IgD-negative memory B cell (primary cell): ENCODE results near the gene RBM22. TPM values are rescaled to one million over a fixed set of nuclear protein-coding genes. Genes with fewer than 3 reads are reported as not detected.
"Not testable (repeated sequence)": the region's sequence is repeated elsewhere in the genome, so short reads cannot be mapped to it uniquely, and the experiment has no call there.

ENCODE experiments used
- H3K27ac Mint-ChIP-seq, 3 donors: one replicate each; pipeline ENCODE4 v1.8.0; 2020 to 2022; ENCODE audit warnings: mild to moderate bottlenecking in 3 of 3, mixed read lengths in 3 of 3, moderate library complexity in 1 of 3
- H3K27me3 Mint-ChIP-seq: one replicate; pipeline ENCODE4 v1.8.0; 2021; ENCODE audit warnings: mixed read lengths
- H3K36me3 Mint-ChIP-seq: one replicate; pipeline ENCODE4 v1.8.0; 2020; ENCODE audit warnings: mild to moderate bottlenecking, mixed read lengths
- H3K4me1 Mint-ChIP-seq, 3 donors: one replicate each; pipeline ENCODE4 v1.8.0; 2020 to 2022; ENCODE audit warnings: mixed read lengths in 3 of 3, mild to moderate bottlenecking in 1 of 3
- H3K4me3 Mint-ChIP-seq, 4 donors: one replicate each; pipeline ENCODE4 v1.8.0; 2020 to 2022; ENCODE audit warnings: mild to moderate bottlenecking in 4 of 4, mixed read lengths in 4 of 4, moderate library complexity in 3 of 4
- H3K9me3 Mint-ChIP-seq, 3 donors: one replicate each; pipeline ENCODE4 v1.8.0; 2020 to 2021; ENCODE audit warnings: mixed read lengths in 3 of 3, mild to moderate bottlenecking in 1 of 3
- polyA plus RNA-seq: library from polyadenylated mRNA; unstranded; fragments of 300-500 nt; fragmentation: Illumina TruSeq; gene quantifications from one replicate; pipeline ENCODE4 v1.2.3, GENCODE V29; 2021

RBM22 gene
- polyA plus RNA-seq = 69.5 TPM

DNA sequence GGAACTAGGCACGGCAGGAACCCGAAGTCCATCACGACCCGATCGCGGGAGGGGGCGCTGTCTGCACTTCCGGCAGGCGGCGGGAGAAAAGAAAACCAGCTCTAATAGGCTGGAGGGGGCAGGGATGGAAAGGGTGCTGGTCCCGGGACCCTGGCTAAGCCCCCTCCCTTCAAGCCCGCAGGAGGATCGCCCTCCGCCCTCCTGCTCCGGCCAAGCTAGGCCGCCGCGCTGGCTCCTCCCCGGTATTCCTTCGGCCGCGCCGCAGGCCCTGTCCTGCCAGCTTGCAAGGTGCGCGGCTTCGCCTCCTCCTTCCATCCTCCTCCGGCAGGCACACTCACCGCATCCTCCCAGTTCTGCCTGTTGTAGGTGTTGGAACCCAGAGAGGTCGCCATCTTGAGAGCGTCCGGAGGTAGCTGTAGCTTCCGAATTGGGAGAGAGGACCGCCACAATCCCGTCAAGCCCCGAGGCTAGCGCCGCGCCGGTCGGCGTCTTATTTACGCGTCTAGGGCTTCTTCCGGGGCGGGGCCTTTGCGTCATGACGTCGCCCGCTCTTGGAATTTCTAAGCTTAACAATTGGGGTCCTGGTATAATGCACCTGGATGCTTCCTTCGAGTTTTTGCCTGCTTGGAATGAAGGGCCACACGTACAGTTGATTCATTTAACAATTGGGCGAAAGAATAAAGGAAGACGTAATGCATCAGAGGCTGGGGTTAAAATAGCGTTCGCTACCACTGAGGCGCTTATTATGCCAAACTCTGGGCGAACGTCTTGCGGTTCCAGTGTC is at the start of gene RBM22:
Gene RBM22 (minus strand): TSS at position 469 of the 784 bp plus-strand sequence. CDS start 77 bp downstream, at position 392.
- Mint-ChIP-seq H3K4me3 (no peak within 1 kb of the TSS), H3K9me3 (no peaks in the 10 kb centered on the region), H3K27me3 (no peaks in the 10 kb centered on the region), H3K27ac (no peak within 1 kb of the TSS), H3K4me1 (peaks cover 0 to 6% (median 6%) of the 10 kb centered on the region in 3 donors), H3K36me3 (peaks cover 3% of the 10 kb centered on the region)

DNA sequence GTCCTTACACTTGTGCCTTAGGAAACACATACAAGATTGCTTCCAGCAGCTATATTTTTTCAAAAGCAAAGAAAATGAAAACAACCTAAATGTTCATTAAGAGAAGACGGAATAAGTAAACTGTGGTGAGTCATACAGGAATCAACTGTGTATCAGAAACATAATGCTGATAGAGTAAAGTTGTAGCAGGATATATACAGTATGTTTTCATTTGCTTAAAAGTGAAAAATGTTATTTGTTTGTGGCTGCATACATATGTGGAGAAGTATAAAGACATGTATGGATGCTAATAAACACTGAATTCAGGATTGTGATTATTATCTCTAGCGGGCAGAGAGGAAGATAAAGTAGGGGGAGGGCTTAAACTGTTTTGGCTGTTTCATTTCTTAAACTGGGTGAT is 49.6 kb upstream of the RBM22 start:
- Mint-ChIP-seq H3K27me3 (no peaks in the 10 kb centered on the region), H3K9me3 (no peaks in the 10 kb centered on the region), H3K4me3 (peak overlapping the region in 1 of 4 donors; percentile 10), H3K36me3 (peaks cover 4% of the 10 kb centered on the region), H3K4me1 (peaks cover 16 to 35% (median 24%) of the 10 kb centered on the region in 3 donors), H3K27ac (peak overlapping the region in 2 of 3 donors; percentile 17 to 64)

- not testable (repeated sequence) for H3K4me3 Mint-ChIP-seq, H3K9me3 Mint-ChIP-seq, H3K36me3 Mint-ChIP-seq, H3K27me3 Mint-ChIP-seq
- Mint-ChIP-seq H3K4me1 (peaks cover 13 to 23% (median 19%) of the 10 kb centered on the region in 3 donors), H3K27ac (peak overlapping the region in 1 of 3 donors; percentile 34)
Measured at GRCh38 chr5:150743142-150743488, 42.3 kb upstream of the RBM22 start.

DNA sequence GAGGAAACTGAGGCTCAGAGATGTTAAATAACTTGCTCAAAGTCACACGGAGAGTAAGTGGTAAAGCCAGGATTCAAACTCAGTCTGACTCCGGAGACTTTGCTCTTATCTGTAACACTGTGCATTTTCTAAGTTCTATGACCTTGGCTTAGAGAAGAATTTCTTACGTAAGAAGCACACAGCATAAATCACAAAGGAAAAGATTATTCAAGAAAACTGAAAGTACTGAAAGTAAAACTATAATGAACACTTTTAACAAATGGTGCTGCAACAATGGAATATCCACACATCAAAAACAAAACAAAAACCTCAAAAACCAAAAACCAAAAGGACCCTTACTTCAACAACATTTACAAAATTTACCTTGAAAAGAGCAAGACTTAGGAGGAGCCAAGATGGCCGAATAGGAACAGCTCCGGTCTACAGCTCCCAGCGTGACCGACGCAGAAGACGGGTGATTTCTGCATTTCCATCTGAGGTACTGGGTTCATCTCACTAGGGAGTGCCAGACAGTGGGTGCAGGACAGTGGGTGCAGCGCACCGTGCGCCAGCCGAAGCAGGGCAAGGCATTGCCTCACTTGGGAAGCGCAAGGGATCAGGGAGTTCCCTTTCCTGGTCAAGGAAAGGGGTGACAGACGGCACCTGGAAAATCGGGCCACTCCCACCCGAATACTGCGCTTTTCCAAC is 41.7 kb upstream of the RBM22 start:
- H3K27me3 Mint-ChIP-seq, H3K4me3 Mint-ChIP-seq, H3K36me3 Mint-ChIP-seq, H3K9me3 Mint-ChIP-seq: not testable (repeated sequence)
- Mint-ChIP-seq H3K27ac (peak overlapping the region in 1 of 3 donors; percentile 34), H3K4me1 (peaks cover 14 to 26% (median 22%) of the 10 kb centered on the region in 3 donors)

GRCh38 chr5:150740992-150741391 is 40.1 kb upstream of the RBM22 start:
- H3K4me3 Mint-ChIP-seq = no peak overlapping the region
- peaks cover 0 to 4% (median 2%) of the 10 kb centered on the region in 3 donors for H3K9me3 Mint-ChIP-seq
- H3K27me3 Mint-ChIP-seq = no peaks in the 10 kb centered on the region
- H3K27ac Mint-ChIP-seq = no peak overlapping the region
- H3K4me1 Mint-ChIP-seq = peaks cover 23 to 34% (median 31%) of the 10 kb centered on the region in 3 donors
- peaks cover 17% of the 10 kb centered on the region for H3K36me3 Mint-ChIP-seq

GRCh38 chr5:150738862-150739261 is 38.0 kb upstream of the RBM22 start:
- H3K36me3 Mint-ChIP-seq = peaks cover 24% of the 10 kb centered on the region
- H3K27me3 Mint-ChIP-seq = no peaks in the 10 kb centered on the region
- peaks cover 28 to 43% (median 42%) of the 10 kb centered on the region in 3 donors for H3K4me1 Mint-ChIP-seq
- no peak overlapping the region for H3K27ac Mint-ChIP-seq
- peaks cover 0 to 4% (median 2%) of the 10 kb centered on the region in 3 donors for H3K9me3 Mint-ChIP-seq
- no peak overlapping the region for H3K4me3 Mint-ChIP-seq

DNA sequence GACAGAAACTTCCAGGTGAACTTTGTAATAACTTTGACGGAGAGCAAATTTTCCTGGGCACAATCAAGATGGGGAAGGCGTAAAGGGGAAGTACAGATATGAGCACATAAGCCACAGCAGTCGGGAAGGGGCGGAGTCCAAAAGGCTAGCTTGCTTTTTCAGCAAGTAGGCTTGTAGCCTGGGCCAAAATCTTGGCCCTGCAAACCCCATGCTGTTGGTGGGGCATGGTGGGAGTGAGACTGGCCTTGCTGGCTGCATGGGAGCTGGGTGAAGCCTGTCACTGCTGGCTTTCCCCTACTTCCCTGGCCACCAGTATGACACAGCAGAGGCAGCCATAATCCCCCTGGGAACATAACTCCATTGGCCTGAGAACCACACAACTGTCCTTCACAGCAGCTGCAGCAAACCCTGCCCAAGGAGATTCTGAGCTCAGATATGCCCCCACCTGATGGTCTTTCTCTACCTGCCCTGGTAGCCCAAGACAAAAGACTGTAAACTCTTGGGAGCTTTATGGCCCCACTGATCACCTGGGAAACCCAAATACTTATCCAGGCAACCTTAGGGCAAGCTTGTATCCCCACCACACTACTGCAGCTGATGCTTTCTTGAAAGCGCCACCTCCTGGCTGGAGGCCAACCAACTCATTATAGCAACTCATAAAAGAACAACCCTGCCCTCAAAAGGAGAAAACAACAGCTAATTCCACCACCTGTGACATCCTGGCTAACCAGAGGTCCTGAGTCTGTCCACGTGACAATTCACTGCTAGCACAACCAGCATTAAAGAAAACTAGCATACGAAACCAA is 33.9 kb upstream of the RBM22 start:
- Mint-ChIP-seq H3K27ac (peak overlapping the region; percentile 4 to 93 (median 23)), H3K9me3 (peaks cover 0 to 4% (median 2%) of the 10 kb centered on the region in 3 donors), H3K36me3 (peaks cover 21% of the 10 kb centered on the region), H3K4me3 (peak overlapping the region; percentile 4 to 65 (median 50)), H3K27me3 (no peaks in the 10 kb centered on the region), H3K4me1 (peaks cover 22 to 35% (median 29%) of the 10 kb centered on the region in 3 donors)

GRCh38 chr5:150731669-150732242 is 30.9 kb upstream of the RBM22 start:
- H3K4me3 Mint-ChIP-seq = no peak overlapping the region
- H3K27me3 Mint-ChIP-seq = no peaks in the 10 kb centered on the region
- peaks cover 14% of the 10 kb centered on the region for H3K36me3 Mint-ChIP-seq
- no peak overlapping the region for H3K27ac Mint-ChIP-seq
- H3K9me3 Mint-ChIP-seq = no peaks in the 10 kb centered on the region
- peaks cover 13 to 15% (median 14%) of the 10 kb centered on the region in 3 donors for H3K4me1 Mint-ChIP-seq

- H3K27ac Mint-ChIP-seq = no peak overlapping the region
- peaks cover 7 to 8% (median 7%) of the 10 kb centered on the region in 3 donors for H3K4me1 Mint-ChIP-seq
- H3K36me3 Mint-ChIP-seq = peaks cover 1% of the 10 kb centered on the region
- no peaks in the 10 kb centered on the region for H3K9me3 Mint-ChIP-seq
- H3K4me3 Mint-ChIP-seq = no peak overlapping the region
- H3K27me3 Mint-ChIP-seq = no peaks in the 10 kb centered on the region
Measured at GRCh38 chr5:150729859-150730258, 29.0 kb upstream of the RBM22 start.

DNA sequence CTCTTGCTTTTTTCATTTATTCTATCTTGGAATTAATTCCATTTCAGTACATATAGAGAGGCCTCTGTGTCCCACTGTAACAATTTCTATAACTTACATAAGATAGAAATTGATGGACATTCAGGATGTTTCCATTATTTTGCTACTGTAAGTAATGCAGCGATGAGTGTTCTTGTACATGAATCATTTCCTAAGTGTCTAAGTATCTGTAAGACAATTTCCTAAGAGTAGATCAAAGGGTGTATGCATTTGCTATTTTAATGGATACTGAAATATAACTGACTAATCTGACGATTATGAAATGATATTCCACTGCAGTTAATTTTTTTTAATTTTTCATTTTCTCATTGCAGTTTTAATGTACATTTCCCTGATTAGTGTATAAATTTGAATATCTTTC is 23.0 kb upstream of the RBM22 start:
- no peak overlapping the region for H3K27ac Mint-ChIP-seq
- H3K27me3 Mint-ChIP-seq = no peaks in the 10 kb centered on the region
- H3K4me1 Mint-ChIP-seq = no peaks in the 10 kb centered on the region
- H3K9me3 Mint-ChIP-seq = no peaks in the 10 kb centered on the region
- peaks cover 8% of the 10 kb centered on the region for H3K36me3 Mint-ChIP-seq
- no peak overlapping the region for H3K4me3 Mint-ChIP-seq

- H3K4me3 Mint-ChIP-seq = no peak overlapping the region
- H3K9me3 Mint-ChIP-seq = no peaks in the 10 kb centered on the region
- H3K4me1 Mint-ChIP-seq = no peaks in the 10 kb centered on the region
- no peaks in the 10 kb centered on the region for H3K27me3 Mint-ChIP-seq
- H3K27ac Mint-ChIP-seq = no peak overlapping the region
- H3K36me3 Mint-ChIP-seq = peaks cover 9% of the 10 kb centered on the region
Measured at GRCh38 chr5:150710165-150710564, 9.3 kb upstream of the RBM22 start.

- H3K36me3 Mint-ChIP-seq = peaks cover 10% of the 10 kb centered on the region
- peak overlapping the region in 2 of 3 donors; percentile 36 to 68 for H3K27ac Mint-ChIP-seq
- no peaks in the 10 kb centered on the region for H3K9me3 Mint-ChIP-seq
- H3K27me3 Mint-ChIP-seq = no peaks in the 10 kb centered on the region
- peaks cover 0 to 1% (median 0%) of the 10 kb centered on the region in 3 donors for H3K4me1 Mint-ChIP-seq
- no peak overlapping the region for H3K4me3 Mint-ChIP-seq
Measured at GRCh38 chr5:150706776-150707390, 6.0 kb upstream of the RBM22 start.

- no peaks in the 10 kb centered on the region for H3K9me3 Mint-ChIP-seq
- H3K4me1 Mint-ChIP-seq = peaks cover 0 to 3% (median 2%) of the 10 kb centered on the region in 3 donors
- H3K4me3 Mint-ChIP-seq = peak overlapping the region in 1 of 4 donors; percentile 44
- H3K27ac Mint-ChIP-seq = no peak overlapping the region
- H3K27me3 Mint-ChIP-seq = no peaks in the 10 kb centered on the region
- peaks cover 7% of the 10 kb centered on the region for H3K36me3 Mint-ChIP-seq
Measured at GRCh38 chr5:150703762-150704161, 2.9 kb upstream of the RBM22 start.

DNA sequence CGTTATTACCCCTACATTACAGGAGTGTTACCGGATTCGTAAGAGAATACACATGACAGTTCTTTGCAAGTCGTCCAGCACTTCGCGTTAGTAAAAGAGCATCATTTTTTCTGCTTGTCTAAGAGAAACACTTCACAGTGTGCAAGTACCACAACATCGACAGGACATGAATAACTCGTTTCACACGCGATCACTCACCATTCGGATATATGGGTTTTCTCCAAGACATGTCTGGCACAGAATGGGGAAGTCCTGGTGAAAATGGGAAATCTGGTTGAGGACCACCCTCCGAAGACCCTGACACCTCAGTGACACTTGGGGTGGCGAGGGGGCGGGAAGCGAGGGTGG is 642 bp downstream of the RBM22 start:
- peaks cover 0 to 6% (median 6%) of the 10 kb centered on the region in 3 donors for H3K4me1 Mint-ChIP-seq
- peaks cover 3% of the 10 kb centered on the region for H3K36me3 Mint-ChIP-seq

More for the DNA sequence above, 642 bp downstream of the RBM22 start:
- Mint-ChIP-seq H3K27me3 (no peaks in the 10 kb centered on the region), H3K27ac (no peak overlapping the region), H3K9me3 (no peaks in the 10 kb centered on the region), H3K4me3 (no peak overlapping the region)
